HG03520 (cell line): ENCODE data around the gene GALNTL6.

ENCODE experiments used
- ATAC-seq: cut with Tn5 transposase; IDR thresholded peaks from one replicate; pipeline ENCODE4 v1.9.1; 2021; ENCODE audit warnings: mild to moderate bottlenecking, moderate library complexity; ENCODE audit not compliant: unreplicated experiment

The GALNTL6 gene

DNA sequence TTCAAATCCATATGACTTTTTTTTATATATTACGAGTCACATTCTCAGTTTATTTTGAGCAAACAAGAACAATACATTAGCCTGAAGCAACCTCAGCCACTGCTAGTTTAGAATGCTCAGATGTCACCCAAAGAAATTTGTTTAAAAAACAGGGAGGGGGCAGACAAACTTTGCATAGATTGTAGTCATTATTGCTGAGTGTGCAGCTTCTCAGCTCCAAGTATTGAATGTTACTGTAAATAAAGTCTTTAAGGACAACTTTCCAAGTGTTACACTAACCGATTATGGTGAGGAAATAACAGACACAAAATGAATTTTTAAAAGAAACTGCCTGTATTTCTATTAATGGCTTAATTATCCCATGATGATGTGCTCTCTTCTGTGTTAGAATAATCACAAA is 835.9 kb downstream of the GALNTL6 start:
- no peak for ATAC-seq

DNA sequence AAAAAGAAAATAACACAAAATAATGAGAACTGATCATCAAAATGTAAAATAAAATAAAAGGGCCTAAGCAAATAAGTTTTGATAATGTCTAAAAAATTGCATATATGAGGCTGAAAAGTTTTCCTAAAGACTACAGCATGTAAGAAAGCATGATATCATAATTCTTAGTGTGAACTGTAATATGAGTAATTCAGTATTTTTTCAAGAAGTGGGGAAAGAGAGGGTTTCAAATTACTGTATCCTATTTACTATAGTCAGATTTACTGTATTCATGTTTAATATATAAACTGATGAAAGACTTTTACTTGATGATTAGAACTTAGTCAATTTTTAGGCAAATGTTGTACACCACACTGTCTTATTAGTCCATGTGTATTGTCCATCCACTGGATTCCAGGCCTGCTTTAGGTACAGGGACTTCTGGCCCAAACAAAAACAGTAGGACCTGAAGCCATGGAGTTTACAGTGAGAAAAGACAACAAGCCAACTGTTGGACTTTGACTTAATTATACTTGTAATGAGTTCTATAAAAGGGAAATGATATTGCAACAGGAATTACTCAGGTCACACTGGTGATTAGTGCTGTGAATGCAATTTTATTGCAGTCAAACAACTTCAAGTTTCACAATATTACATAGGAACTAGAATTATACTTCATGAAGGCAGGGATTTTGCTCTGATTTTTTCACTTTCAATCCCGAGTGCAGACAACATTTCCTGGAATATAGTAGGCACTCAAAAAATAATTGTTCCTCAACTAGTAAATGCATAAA is 837.7 kb downstream of the GALNTL6 start:
- ATAC-seq = no peak

DNA sequence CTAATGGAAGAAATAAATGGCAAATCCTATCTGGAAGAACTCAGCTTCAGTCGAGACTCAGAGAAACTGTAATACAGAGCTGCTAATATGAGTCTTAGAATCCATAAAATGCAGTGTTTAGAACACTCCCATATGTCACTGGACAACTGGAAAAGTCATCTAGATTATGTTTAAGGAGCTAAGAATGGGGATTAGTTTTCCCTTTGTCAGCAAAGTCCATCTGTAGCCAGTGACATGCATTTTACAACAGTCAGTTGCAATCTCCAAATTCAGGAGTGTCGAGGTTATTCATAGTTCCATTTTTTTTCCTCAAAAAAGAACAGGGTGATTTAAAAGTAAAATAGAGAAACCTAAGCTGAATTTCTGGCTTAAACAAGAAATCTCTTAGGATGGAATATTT is 838.8 kb downstream of the GALNTL6 start:
- ATAC-seq = no peak

DNA sequence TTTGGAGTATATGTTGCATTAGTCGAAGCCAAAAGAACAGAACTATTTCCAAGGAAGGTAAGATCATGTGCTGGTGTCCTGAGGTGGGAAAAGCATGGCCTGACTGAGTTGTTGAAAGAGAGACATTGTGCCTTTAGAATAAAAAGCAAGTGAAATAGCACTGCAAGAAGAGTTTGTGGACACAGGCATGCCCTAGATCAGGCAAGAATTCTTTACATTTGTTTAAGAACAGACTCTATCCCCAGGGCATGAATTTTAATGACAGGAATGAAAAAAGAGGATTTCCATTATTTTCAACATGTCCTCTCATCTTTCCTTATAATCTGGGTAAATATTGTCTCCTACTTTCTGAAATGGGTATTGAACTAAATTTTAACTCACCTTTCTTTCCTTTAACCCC is 839.2 kb downstream of the GALNTL6 start:
- ATAC-seq = no peak

DNA sequence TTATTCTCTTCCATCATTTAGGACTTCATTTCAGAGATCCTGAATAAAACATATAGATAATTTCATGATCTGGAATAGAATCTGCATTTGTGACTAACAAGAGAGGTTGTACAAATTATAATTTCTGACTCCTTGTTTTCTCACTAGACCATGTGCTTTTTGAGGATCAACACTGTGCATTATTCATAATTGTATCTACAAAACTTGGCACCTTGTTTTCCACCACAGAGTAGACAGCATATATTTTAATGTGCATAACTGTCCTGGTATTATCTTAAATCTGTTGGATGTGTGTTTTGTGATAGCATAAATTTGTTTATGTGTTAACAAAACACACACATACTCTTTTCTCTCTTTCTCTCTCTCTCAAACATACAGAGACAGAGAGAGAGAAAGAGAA is 840.5 kb downstream of the GALNTL6 start:
- ATAC-seq = no peak

DNA sequence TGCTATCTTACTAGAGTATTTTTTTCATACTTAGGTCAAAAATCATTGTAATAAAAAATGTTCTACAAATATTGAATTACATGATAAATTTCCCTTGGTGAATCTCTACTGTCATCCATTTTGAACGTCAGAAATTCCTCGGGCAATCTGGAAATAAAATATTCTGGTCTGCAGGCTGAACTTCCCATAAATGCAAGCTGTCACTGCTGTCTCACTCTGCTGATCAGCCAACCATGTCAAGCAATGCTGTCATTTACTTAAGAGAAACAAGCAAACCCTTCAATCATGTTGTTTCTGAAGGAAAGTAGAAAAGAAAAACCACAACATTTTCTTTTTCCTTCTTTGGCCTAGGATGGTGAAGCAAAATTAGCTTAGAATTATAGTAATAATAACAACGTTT is 841.3 kb downstream of the GALNTL6 start:
- ATAC-seq = no peak

DNA sequence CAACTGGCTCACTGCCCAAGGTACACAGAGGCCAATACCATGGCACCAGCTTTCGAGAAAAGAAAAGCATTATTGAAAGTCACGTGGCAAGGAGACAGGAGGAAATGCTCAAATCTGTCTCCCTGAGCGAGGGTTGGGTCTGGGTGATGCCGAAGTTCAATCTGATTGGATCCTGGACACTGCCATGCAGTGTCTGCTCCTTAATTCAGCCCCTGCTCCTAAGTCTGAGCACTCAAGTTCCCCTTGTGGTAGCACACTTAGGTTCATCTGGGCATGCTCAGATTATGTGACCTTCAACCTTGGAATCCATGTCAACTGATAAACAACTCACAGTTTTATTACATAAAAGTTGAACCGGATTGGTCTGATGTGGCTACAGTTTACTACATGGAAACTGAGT is 842.9 kb downstream of the GALNTL6 start:
- ATAC-seq = no peak

DNA sequence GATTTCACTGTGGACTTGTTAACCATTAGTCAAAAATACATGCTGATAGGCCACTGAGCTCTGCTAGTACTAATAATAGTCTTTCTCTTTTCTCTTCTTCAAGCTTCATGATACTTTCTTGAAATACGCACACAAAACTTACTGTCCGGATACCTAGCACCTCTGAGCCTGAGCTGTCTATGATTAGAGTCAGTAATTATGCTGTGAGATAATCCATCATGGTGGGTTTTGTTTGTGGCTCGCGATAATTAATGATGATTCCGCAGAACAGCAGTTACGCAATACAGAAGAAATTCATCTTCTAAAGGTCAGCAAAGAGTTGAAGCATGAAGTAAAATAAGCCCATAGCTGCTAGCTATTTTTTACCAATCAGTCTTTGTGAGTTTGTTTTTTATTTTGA is 843.9 kb downstream of the GALNTL6 start:
- no peak for ATAC-seq

DNA sequence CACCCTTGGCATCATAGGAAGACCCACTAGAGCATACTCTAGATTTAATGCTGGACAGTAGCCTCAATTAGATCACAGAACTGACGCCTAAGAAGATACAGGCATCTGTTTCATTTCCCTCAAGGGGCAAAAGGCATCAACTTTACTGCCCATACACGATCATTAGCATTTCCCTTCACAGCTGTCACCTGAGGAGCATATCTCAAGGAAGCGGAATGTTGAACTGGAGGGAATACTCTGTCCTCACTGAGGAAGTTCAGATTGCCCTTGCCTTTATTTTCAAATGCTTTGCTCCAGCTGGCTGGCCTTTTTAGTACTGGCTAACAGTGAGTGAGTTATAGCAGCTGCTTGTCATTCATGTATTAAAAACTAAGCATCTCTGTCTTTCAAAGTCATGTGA is 847.0 kb downstream of the GALNTL6 start:
- no peak for ATAC-seq

DNA sequence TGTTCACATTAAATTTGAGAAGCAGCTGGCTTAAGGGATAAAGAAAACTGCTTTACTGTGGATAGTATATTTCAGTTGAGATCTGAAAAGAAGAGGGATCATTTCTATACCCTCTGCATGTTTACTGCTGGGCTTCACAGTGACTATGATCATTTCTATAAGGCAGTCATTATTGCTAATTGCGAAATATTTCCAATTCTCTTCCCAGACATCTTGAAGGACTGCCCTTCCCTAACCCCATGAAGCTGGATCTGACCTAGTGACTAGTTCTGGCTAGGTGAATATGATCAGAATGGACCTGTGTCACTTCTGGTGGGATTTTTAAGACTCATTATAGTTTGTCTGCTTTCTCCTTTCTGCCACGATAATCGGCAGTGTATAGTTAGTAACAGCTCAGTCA is 848.9 kb downstream of the GALNTL6 start:
- no peak for ATAC-seq

DNA sequence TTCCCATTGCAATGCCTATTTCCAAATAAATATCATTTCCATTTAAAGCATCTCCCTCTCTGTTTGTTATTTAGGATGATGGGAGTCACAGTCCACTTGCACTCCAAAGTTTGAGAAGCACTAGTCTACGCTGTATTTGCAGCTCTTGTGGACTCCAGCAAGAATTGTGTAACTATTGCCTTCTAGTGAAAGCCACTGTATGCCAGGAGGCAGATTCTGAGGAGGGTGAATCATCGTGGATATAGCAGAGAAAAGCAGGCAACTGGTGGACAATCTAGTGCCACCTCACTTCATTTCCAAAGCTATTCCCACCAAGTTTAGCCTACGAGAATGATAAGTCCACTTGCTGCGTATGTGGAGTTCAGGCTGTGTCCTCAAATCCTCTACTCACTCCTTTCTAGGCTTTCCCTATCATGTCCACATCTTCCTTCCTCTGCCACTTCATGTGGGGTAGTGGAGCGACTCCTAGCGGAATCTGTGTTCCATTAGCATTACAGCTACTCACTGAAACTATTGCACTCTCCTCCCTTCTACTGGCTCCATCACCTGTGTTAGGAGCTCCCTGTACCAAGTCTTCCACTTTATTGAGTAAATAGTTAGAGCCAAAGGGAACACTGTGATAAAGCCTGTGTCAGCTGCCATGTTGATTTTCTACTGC is 853.6 kb downstream of the GALNTL6 start:
- ATAC-seq = no peak

DNA sequence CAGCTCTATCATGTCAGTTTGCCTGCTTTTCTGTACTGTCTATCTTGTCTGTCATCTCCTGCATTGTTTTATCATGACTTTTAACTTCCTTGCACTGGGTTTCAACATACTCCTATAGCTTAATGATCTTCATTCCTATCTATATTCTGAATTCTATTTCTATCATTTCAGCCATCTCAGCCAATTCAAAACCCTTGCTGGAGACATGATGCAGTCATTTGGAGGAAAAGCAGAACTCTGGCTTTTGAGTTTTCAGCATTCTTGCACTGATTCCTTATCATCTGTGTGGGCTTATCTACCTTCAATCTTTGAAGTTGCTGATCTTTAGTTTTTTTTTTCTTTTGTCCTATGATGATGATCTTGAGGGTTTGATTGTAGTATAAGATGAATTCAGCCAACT is 861.6 kb downstream of the GALNTL6 start:
- no peak for ATAC-seq

DNA sequence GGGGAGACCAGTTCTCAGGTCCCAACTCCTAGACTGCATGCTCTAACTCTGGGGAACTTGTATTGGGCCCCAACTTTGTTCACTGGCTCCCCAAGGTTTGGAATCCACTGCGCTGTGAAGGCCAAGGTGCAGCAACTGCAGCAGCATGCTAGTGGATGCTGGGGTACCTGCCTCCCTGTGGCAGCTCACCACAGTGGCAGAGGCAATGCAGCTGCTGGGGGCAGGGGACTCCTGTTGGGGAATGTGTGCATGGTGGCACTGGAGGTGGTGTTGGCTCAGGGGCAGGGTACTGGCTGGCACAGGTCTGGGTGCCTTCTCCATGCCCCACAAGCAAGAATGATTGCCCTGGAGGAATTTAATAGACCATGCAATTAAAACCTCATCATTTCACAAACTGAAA is 862.0 kb downstream of the GALNTL6 start:
- no peak for ATAC-seq

DNA sequence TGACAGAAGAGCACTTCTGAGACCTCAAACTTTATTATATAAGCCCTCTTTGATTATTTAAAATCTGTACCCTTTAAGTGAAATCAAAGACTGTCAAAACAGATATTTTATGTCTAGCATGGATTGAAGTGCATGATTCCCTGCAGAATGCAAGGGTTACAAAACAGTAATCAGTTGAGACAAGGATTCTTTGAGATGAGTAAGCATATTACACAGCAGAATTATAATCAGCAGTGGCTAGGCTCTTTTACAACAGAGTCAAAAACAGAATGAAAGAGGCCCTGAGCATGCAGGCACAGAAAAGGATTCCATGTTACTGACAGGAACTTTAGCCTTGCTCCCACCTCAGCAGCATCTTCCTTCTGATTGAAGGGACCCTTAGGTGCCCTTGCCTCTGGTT is 867.5 kb downstream of the GALNTL6 start:
- ATAC-seq = no peak

DNA sequence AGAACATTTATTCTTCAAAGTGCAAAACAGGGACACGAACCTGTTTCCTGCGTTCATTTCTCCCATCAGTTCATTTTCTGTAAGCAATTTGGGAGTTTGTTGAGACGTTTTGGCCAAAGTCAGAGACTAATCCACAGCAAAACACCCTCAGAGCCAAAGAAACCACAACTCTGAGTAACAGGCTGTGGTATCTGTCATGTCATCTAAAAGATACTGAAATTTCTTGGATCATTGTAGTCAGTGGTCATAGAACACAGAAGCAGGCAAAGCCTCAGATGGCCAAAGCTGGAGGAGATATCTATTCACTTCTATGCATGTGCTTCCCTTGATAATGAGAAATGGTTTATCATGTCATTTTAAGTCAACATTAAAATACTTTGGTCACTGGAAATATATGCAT is 869.8 kb downstream of the GALNTL6 start:
- no peak for ATAC-seq

DNA sequence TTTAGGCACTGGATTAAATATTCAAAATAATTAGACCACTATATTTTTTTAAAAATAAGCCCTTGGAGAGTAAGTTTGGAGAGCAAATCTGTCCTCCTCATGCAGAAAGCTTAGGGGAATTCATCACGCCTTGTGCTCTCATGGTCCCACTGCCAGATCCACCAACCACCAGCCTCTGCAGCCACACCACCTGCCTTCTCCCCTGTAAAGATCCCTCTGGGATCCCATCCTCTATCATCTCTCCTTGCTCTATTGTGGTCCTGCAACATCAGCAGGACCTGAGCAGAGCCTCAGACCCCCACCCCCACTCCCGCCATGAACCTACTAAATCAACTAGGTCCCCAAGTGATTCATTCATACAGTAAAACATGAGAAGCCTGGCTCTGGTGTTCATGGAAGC is 872.8 kb downstream of the GALNTL6 start:
- no peak for ATAC-seq

DNA sequence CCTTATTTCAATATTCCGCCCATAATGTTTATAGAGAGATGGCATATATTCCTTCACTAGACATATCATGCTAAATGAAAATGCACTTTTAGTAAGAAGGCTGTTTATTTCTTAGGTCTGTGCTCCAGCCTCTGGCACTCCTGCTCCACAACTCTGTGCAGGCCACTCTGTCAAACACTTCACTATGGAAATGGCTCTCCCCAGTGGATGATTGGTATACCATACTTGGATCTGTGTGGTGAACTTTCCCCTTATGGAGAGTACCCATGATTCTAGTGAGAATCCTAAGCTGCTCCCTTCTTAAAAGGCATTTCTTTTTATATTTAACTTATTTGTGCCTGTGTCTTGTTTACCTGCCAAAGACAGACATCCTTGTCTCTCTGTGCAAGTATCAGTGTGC is 875.3 kb downstream of the GALNTL6 start:
- ATAC-seq = no peak

DNA sequence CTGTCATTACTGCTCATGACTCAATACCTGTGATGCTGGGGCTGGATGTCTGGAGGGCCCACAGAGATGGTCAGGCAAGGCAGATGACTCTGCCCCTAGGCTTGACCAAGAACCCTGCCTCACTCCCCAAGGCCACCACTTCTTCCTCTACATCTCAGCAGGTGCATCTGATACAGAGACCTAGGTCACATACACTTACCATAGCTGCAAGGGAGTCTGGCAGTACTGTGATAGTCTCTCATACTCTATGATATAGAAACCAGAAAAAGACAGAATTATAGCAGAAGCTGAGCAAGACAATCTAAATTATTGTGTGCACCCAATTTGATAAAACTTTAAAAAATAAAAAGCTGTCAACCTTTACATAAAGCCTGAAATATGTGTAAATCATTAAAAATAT is 878.3 kb downstream of the GALNTL6 start:
- ATAC-seq = no peak

DNA sequence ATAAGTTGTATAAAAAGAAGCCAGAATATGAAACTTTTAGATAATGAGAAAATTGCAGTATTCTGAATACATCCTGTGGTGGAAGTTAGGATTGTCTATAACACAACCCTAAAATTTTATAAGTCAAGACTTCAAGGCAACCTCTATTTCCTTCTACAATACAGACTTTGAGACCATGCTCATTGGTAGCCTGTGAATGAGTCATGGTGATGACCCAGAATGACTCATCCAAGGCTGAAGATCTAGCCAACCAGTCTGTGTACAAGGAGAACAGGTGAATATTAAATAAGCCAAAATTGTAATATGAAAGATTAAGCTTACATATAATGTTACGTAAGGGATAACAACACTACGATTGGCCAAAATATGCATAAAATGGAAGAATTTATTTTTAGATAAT is 879.5 kb downstream of the GALNTL6 start:
- ATAC-seq = no peak

DNA sequence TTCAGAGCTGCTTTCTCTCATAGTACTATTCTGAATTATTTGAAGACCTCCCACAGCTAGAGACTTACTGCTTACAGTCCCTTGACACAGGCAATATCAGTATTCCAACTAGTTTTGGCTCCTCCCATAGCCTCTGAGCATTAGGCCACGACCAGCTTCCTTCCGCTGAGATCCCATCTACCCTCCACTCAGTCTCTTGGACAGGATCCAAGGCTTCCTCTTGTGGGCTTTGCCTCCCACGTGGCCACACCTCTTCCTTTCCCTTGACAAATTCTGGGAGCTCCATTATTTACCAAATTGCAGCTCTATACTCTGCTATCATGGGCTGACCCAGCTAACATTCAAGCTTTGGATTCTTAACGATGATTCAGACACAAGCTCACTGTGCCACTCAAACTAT is 885.1 kb downstream of the GALNTL6 start:
- ATAC-seq = no peak

DNA sequence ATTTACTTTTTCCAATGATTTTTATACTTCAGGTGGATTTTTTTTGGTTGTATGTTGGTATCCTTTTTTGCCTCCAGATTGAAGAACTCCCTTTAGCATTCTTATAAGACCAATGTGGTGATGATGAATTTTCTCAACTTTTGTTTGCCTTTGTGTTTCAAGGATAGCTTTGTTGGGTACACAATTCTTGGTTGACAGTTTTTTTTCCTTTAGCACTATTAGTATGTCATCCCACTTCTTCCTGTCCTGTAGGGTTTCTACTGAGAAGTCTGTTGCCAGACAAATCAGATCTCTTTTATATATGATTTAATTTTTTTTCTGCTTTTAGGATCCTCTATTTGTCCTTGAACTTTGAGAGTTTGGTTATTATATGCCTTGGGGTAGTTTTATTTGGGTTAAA is 892.4 kb downstream of the GALNTL6 start:
- ATAC-seq = no peak

DNA sequence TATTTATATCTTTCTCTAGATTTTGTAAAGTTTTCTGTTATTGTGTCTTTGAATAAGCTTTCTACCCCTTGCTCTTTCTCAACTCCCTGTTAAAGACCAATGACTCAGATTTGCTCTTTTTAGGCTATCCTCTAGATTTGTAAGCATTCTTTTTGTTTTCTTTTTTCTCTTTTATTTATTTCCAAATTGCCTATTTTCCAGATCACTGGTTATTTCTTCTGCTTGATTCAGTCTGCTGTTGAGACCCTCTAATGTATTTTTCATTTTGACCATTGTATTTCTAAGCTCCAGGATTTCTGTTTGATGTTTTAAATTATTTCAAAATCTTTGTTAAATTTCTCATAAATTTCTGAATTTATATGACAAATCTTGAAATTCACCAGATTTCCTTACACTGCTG is 892.8 kb downstream of the GALNTL6 start:
- ATAC-seq = no peak

DNA sequence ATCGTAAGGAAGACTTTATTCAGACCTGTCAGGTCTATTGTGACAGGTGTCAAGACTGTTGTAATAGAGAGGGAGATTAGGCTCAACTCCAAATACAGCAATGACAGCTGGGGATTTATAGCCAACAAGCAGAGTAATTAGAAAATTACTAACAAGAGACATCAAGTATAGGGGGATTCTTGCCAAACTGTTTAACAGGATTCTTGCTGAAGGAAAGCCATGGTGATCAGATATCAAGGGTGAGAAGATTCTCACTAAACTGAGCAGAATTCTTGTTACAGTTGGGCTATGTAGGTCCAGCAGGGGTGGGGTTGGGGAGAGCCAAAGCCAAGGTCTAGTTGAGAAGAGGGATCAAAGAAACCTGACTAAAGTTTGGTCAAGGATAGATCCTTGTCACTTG is 894.4 kb downstream of the GALNTL6 start:
- no peak for ATAC-seq
